Fibroblast of skin of right biceps (primary cell): Measurements from ENCODE around the gene EPN1.
A peak's percentile ranks its signal among the peaks of the same experiment; 100 is the strongest.

Source experiments
- DNase-seq: peaks from one replicate; pipeline ENCODE4 v3.0.0-alpha.2; 2013

The EPN1 gene

DNA sequence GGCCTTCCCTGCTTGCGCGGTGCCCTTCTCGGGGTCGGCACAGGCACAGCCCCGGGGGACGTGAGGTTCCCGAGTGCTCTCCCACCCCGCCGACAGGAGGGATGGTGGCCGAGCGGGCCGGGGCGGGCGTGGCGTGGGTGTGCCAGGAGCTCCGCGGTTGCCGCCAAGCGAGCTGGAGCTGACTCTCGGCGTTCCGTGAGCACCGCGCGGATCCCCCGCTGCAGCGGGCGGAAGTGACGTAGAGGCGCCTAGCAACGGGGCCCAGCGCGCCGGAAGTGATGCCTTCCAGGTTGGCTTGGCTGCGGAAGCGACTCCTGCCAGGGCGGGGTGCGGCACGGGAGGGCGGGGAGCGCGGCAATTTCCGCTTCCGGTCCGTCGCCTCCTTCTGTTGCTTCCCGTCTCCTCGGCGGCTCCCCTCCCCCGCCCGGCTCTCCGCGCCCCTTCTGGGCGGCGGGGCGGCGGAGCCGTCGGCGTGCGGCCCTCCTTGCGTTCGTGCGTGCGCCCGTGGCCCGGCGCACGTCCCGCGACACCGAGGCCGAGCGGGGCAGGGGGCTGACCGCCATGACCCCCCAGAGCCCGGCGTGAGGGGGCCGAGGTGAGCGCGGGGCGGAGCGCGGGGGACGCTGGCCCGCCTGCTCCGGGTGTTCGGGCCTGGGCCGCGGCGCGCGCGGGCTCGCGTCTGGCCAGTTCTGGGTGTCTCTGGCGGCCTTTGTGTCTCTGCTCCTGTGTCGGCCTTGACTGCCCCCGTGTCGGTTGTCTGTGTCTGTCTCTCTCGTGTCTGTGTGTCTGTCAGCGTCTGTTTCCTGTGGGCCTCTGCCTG lies at the start of gene EPN1:
Gene EPN1, plus strand, starts transcription at position 386 of the 820 bp plus-strand sequence. CDS start 3,402 bp downstream, outside the sequence.
- peak; percentile 97 for DNase-seq

DNA sequence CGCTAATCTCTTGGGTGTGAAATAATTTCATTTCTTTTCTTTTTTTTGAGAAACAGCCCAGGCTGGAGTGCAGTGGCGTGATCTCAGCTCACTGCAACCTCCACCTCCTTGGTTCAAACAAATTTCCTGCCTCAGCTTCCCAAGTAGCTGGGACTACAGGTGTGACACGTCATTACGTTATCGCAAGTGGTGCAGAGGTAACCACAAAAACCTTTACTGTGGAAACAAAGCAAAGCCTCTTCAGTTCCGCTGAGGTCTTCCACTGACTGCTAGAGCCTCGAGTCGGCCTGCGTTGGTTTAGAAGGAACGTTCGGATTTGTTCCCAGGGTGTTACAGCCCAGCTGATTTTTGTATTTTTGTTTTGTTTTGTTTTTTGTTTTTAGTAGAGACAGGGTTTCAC lies 48.7 kb upstream of the EPN1 start:
- DNase-seq: no peak

DNA sequence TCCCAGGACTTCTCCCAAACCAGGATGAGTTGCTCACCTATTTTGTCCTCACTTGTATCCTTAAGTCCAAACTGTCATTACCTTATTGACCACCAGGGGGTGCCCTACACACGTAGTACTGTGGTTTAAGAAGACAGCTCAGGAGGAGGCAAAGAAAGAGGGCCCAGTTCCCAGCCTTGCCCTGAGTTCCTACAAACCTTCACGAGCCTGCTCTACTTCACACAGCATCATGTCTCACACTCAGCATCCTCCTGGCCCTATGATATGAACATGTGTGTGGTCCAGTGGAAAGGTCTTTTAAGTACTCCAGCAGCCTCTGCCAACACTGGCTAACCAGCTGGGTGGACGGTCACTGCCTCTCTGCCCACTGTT lies 42.6 kb upstream of the EPN1 start:
- peak; percentile 88 for DNase-seq

DNA sequence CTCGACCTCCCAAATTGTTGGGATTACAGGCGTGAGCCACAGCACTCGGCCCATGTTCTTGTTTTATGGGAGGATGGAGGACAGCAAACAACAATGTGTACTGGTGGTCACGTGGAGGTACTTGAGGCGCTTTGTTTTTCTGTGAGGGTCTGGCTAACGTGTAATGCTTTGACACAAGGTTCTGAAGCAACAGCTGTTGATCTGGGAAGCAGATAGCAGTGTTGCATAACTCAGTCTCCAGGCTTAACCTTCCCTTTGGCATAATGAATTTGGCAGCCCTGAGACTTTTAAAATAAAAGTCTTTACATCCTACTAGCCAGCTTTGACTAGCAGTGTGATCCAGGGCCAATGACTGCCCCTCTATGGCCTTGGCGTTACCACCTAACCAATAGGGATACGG lies 41.2 kb upstream of the EPN1 start:
- no peak for DNase-seq

DNA sequence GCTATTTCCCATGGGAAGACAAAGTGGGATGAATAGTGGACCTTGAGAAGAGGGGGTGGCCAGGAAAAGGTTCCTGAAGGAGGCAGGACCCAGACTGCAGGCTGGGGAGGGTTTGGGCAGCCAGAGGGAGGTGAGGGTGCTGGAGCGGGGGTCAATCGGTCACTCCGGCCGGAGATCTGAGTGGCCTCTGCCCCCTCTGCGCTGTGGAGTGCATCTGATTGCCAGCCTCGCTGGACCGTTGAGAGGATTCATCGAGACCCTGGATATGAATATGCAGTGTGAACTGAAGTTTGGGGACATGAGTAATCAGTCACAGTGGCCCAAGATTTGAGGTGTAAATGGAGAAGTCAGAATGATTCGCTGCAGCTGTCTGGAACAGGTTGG lies 39.7 kb upstream of the EPN1 start:
- no peak for DNase-seq

DNA sequence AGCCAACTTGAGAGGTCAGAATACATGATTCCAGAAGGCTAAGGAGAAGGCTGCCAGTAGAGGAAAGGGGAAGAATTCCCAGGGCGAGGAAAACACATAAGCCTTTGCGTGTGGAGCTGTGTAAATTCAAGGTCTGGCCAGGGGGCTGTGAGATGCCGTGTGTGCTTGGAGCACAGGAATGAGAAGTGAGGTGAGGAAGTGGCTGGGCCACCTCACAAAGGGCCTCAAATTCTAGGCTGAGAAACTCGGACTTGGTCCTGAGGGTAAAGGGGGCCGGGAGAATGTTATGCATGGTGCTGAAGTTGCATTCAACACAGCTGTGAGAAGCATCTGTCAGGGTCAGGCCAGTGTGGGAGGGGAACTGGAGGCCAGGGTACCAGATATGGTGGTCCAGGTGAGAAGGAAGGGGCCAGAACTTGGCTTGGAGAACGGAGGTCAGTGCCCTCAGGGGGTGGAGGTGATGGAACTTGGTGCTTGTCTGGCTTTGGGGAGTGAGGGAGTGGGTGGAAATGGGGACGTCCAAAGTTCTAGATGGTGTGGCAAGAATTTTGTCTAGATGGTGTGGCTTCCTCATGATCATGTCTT lies 39.1 kb upstream of the EPN1 start:
- no peak for DNase-seq

DNA sequence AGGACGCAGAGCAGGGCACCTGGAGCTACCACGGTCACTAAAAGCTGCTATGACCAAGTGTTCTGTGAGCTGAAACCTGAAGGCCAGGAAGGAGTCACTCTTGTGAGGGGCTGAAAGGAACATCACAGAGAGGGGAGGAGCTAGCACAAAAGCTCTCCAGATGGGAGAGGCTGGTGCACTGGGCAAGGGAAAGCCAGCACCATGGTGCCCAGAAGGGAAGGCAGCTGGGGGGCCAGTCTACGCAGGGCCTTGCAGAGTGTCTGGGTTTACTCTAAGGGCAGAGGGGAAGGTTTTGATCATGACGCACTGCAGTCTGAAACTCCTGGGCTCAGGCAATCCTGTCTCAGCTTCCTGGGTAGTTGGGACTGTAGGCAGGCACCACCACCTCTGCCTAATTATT lies 38.3 kb upstream of the EPN1 start:
- DNase-seq: no peak

DNA sequence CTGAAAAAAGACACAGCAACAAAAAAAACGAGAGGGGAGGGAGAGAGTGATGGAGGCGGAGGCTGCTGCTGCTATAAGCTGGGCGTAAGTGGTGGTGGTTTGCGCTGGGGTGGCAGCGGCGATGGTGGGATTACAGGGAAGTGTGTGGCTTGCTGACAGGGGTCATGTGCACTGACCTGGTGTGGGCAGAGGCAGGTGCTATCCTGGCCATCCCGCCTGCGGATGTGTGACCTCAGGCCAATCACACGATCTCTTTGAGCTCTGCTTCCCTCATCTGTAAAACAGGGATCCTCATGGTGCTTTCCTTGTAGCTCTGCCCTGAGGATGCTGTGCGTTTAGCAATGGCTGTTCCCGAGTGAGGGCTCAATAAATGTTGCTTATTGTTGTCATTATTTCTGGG lies 37.5 kb upstream of the EPN1 start:
- no peak for DNase-seq

DNA sequence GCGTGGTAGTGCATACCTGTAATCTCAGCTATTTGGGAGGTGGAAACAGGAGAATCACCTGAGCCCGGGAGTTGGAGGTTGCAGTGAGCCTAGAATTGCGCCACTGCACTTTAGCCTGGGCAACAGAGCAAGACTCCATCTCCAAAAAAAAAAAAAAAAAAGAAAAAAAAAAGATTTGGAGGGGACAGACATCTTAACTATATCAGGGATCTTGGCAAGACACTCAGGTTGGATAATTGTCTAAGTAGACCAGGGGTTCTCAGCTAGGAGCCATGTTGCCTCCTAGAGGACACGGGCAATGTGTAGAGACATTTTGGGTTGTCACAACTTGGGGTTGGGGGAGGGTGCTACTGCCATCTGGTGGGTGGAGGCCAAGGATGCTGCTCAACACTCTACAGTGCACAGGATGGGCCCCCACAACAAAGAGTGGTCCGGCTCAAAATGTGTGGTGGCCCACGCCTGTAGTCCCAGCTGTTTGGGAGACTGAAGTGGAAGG lies 36.1 kb upstream of the EPN1 start:
- DNase-seq: peak; percentile 51

DNA sequence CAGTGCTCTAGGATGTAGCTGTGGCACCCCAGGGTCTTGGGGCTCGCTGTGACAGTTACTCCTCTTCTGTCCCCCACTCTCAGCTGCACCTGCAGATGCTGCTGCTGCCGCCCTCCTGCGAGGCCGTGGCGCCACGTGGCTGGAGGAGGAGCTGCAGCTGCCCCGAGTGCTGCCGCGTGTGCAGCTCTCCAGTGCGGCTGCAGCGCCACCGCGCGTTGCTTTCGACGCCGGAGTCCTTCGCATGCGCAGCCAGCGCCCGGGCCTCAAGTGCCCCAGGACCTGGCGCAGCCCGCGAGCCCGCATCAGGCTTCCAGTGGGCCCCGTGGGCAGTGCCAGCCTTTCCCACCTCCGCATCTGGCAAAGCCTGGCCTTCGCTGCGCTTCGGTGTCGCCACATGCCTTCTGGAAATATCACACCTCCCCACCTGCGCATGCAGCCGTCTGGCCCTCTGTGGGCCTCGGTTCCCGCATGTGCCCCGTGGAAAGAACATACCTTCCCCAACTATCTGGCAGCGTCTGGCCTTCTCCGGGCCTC lies 34.9 kb upstream of the EPN1 start:
- peak; percentile 79 for DNase-seq

DNA sequence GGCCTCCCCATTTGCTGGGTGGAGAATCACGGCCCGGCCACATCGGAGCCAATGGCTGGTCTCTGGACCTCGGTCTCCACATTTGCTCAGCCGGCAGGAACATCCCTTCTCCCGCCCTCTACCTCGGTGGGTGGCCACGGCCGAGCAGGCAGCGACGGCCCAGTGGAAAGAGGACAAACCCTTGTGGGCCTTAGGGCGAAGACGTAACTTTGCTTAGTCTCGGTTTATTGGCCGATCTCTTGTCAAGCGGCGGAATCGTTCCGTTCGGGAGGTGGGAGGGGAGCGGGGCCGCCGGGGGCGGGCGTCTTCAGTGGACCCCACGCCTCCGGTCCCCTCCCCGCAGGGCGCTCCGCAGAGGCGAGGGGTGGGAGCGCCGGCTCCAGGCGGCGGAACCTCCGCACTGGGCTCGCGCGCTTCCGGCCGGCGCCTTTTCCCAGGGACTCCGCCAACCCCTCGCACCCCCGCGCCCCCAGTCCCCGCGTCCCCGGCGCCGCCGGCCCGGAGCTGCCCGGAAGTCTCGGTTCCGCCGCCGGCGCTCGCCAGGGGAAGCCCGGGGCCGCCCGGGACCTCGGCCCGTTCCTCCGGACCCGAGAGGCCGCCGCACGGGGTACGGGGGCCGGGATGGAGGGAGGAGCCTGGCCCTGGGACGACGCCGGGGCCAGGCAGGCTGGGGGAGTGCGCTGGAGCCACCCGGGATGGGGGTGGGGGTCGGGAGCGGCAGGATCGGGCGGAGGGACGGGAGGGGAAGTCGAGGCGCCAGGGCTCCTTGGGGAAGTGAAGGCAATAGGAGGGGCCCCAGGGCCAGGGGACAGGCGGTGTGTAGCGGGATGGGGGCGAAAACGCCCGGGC lies 34.2 kb upstream of the EPN1 start, which contains the start of gene ZNF580:
Gene ZNF580, plus strand, starts transcription at position 426 of the 849 bp plus-strand sequence. CDS start 1,507 bp downstream, outside the sequence.
- DNase-seq: peak; percentile 85

DNA sequence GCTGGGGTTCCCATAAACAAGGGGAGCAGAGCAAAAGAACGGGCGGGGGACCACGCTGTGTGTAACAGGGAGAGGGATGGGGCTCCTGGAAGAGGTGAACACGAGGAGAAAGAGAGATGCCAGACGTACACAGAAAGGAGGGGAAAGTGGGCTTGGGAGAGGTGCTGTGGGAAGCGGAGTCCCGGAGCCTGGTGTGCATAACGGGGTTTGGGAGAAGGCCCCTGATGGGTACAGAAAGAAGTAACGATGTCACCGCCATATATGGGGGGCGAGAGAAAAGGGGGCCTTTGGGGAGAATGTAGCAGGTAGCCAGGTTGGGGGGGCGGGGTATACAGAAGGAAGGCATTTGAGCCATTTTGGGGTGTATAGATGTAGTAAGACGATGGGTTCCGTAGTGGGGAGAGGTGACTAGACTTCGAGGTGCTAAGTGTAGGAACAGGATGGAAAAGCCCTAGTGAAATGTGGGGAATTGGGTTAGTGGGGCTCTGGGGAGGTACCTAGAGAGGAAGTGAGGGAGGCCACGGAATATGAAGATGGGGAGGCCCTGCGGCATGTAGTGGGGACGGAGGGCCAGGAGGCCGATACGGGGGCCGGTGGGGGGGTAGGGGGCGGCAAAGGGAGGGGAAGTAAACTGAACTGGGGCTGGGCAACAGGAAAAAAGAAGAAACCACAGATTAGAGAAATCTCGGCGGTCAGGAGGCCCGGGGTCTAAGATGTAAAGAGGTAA lies 33.4 kb upstream of the EPN1 start:
- DNase-seq: no peak

DNA sequence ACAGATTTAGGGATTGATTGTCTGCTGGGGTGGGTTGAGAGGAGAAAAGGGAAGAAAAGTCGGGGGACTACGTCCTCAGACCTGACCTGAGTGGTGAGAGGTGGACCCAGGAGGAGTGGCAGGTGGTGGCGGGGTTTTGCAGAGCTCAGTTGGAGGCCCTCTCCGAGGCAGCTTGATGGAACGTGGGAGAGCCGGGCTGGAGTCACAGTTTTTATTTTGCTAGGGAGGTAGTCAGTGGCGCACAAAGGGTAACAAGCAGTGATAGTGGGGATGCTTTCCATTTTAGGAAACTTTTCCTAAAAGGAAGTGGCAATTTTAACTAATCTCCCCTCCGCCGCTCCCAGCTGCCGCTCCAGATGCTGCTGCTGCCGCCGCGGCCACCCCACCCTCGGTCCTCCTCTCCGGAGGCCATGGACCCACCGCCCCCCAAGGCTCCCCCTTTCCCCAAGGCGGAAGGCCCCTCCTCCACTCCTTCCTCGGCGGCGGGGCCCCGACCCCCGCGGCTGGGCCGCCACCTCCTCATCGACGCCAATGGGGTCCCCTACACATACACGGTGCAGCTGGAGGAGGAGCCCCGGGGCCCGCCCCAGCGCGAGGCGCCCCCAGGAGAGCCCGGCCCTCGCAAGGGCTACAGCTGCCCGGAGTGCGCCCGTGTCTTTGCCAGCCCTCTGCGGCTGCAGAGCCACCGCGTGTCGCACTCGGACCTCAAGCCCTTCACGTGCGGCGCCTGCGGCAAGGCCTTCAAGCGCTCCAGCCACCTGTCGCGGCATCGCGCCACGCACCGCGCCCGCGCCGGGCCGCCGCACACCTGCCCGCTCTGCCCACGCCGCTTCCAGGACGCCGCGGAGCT lies 32.6 kb upstream of the EPN1 start:
- no peak for DNase-seq

DNA sequence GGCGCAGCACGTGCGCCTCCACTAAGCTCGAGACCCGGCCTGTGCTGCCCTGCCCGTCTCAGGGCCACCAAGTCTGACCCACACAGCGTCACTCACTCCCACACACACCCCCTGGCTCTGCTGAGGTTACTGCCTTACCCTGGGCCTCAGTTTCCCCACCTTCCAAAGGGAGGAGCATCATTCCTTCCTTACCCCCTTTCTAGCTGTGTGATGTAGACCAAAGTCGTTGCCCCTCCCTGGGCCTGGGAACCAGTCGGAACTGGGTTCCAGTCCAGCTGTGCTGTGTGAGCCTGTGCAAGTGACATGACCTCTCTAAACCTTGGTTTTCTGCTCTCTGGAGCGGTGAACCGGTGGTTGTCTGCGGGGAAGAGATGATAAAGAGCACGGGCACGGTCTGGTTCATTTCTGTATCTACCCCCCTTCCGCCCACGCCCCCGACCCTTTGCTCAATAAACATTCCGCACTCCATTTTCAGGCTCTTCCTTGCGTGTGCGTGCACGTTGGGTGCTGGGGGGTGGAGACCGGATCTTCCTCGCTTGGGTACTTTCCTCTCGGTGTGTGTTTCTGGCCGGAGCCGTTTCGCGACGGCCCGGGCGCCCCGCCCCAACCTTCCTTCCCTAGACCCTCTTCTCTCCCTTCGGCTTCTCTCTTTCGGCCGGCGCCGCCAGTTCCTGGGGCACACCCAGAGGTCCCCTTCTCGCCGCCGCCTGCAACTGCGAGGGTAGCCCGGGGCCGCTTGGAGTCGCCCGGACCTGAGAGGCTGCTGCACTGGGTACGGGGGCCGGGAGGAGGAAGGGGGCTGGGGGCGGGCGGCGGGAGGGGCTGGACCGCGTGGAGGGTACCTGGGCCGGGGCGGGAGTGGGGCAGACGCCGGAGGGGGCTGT lies 31.8 kb upstream of the EPN1 start, which contains the start of gene ZNF581:
Gene ZNF581, plus strand, starts transcription at position 647 of the 884 bp plus-strand sequence. CDS start 923 bp downstream, outside the sequence.
- DNase-seq: peak; percentile 74

DNA sequence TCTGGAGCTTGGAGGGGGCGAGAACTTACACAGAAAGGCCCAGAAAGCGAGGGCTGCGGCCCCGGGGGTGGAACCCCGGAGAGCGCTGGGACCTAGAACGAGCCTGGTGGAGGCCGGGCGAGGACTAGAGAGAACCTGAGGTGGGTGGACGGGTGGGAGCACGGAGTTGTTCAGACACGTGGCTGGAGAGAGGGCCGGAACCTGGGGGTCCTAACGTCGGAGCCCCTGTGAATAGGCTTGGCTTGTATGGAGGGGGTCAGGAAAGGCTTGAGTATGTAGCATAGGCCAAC lies 31.2 kb upstream of the EPN1 start:
- no peak for DNase-seq

DNA sequence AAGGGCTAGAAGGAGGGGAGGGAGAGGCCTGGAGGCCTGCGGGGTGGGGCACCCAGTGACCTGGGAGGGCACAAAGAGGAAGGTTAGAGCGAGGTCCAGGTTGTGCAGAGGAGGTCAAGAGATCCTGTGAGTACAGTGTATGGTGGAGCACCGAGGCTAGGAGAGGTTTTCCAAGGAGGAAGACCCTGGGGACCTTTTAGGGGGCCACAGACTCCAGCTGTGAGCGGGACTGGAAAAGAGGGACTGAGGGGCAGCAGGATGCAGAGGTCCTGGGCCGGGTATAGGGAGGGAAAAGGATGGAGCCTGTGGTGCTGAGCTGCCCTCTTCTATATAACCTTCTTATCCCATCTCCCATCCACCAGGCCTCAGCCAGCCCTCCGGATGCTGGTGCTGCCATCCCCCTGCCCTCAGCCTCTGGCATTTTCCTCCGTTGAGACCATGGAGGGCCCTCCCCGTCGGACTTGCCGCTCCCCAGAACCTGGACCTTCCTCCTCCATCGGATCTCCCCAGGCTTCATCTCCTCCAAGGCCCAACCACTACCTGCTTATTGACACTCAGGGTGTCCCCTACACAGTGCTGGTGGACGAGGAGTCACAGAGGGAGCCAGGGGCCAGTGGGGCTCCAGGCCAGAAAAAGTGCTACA lies 30.7 kb upstream of the EPN1 start:
- no peak for DNase-seq

DNA sequence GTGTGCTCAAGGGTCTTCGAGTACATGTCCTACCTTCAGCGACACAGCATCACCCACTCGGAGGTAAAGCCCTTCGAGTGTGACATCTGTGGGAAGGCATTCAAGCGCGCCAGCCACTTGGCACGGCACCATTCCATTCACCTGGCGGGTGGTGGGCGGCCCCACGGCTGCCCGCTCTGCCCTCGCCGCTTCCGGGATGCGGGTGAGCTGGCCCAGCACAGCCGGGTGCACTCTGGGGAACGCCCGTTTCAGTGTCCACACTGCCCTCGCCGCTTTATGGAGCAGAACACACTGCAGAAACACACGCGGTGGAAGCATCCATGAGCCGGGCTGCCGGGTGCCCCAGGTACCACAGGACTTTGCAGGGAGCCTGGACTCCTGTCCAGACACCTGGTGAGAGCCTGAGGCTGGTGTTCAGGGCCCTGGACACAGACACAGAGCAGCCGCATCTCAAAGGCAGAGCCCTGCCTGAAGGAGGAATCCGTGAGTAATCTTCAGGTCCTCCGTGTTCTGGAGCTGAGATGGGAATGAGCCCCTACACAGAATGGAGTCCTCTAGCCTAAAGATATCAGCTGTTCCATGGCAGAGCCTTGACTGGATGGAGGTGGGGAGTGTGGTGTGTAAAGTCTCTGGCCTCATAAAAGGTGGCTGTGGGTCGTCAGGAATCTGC lies 30.0 kb upstream of the EPN1 start:
- DNase-seq: no peak

DNA sequence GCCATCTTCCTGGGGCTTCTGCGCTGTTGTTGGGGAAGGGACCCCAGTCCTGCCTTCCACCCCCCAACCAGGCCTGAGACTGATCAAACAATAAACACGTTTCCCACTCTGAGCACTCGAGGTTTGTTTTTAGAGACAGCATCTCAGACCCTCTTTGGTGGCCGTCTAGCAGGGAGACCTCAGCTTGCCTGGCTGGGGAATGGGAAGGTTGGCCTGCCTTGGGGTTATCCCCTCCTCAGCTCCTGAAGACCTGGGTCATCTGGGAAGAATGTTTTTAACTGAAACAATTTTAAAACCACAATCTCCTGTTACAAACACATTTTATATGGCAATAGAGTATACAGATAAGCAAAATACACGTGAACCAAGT lies 29.5 kb upstream of the EPN1 start:
- no peak for DNase-seq
